GM18526 (cell line): ENCODE results near the gene FTCDNL1.

ENCODE experiments used
- POLR2A ChIP-seq: IDR thresholded peaks from 3 replicates; pipeline ENCODE4 v1.6.1; 2011; ENCODE audit not compliant: insufficient read length; ENCODE audit errors: extremely low read depth

Gene FTCDNL1

DNA sequence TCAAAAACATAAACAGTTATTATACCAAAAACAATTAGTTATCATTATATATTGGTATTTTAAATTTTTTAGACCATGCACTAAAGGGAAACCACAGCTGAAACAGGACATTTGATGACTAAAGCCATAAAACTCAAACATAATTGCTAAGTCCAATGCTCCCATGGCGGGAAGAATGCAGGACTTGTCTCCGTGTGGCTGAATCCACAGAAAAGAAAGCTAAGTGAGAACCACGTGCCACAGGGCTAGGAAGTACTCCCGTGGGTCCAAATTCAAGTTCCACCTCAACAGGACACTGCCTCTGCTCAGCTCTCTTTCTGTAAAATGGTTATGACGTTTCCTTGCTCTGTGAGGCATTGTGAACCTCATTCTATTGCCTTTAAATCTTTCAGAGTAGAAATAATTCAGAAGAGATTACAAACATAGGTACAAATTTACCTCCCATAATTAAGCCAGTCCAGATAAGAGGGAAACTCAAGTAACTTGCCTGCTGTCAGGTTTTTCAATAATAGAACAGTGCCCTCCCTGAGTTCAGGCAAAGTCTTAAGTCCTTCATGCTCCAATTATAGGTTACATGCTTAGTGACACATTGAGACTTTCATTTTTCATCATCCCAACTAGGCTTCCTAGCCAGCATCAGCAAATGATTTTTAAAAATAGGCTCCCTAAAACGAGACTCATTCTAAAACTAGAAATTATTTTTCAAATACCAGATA, 36.7 kb downstream of the FTCDNL1 start:
- no peak for TF ChIP-seq POLR2A

GRCh38 chr2:199812493-199812892, 38.5 kb downstream of the FTCDNL1 start:
- TF ChIP-seq POLR2A: no peak

GRCh38 chr2:199811346-199811745, 39.6 kb downstream of the FTCDNL1 start:
- no peak for TF ChIP-seq POLR2A

GRCh38 chr2:199810422-199811171, 40.4 kb downstream of the FTCDNL1 start:
- TF ChIP-seq POLR2A: no peak

- no peak for TF ChIP-seq POLR2A
These were observed 43.0 kb downstream of the FTCDNL1 start for GRCh38 chr2:199807966-199808365.

- no peak for TF ChIP-seq POLR2A
These were observed 44.8 kb downstream of the FTCDNL1 start for GRCh38 chr2:199806179-199806578.

GRCh38 chr2:199804831-199805230, 46.2 kb downstream of the FTCDNL1 start:
- no peak for TF ChIP-seq POLR2A

DNA sequence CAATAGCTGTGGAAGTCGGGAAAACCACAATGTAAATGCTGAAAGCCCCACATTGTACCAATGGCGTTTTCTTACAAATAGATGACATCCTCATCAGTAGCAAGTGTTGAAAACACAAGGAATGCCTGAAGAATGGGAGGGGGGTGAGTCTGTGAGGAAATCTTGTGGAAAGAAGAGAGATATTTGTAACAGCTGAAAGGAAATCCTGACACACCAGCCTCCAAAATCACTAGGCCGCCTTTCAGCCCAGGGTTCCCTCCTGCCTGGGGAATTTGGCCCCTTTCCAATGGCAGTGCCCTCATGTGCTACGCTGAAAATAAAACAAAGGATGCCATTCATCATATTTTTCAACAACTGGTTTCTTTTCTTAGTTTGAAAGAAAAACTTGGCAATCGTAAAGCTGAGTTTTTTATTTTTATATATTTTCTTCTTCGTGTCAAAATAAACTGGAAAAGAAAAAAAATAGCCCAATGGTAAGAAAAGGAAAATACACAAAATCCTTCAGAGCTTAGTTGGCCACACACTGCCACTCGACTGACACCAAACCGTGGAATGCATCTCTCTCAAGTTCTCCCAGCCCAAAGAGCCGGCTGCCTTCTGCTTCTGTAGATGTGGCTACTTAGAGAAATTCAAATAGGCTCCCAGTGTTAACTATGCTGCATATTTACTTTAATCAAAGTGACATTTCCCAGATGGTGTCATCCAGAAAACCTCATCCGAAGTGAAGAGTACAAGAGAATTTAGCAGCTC, 52.0 kb downstream of the FTCDNL1 start:
- TF ChIP-seq POLR2A: no peak

- no peak for TF ChIP-seq POLR2A
These were observed 53.3 kb downstream of the FTCDNL1 start for GRCh38 chr2:199797431-199798403.

GRCh38 chr2:199792381-199792780, 58.6 kb downstream of the FTCDNL1 start:
- TF ChIP-seq POLR2A: no peak

DNA sequence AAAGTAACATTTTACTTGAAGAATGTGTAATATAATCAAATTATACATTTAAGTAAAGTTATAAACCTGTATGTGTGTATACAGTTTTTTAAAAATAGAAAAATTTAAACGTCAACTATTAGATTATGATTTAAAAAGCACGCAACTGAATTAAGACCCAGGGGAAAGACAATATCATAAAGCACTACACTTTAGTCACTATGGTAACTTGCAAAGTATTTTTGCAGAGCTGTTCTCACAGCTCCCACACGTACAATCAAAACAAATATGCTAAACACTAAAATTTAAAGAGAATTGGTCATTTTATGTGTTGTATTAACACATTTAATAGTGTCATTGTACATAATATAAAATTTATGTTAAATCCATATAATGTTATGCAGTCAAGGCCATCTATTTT, 59.7 kb downstream of the FTCDNL1 start:
- no peak for TF ChIP-seq POLR2A

GRCh38 chr2:199784512-199784911, 66.5 kb downstream of the FTCDNL1 start:
- TF ChIP-seq POLR2A: no peak

DNA sequence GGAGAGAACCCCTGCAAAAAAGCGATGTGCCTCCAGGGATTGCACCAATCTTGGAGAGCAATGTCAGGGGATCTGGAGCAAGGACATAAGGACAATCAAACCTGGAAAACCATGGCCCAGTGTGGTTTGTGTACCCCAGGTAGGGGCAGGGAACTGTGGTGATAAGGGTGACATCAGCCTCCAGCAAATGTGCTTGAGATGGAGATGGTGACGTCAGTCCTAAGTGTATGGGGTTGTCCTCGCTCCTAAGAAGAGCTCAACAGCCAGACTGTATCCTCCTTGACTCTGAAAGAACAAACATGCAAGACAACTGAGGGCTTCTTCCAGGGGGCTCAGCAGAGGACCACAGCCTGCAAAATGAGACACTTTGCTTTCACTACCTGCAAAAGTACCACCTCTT, 71.4 kb downstream of the FTCDNL1 start:
- TF ChIP-seq POLR2A: no peak

GRCh38 chr2:199778655-199779054, 72.3 kb downstream of the FTCDNL1 start:
- TF ChIP-seq POLR2A: no peak

GRCh38 chr2:199777916-199778315, 73.1 kb downstream of the FTCDNL1 start:
- no peak for TF ChIP-seq POLR2A
